IPS DF 4.7 (cell line): ENCODE results near the gene MCOLN3.
"Not testable (repeated sequence)": the region's sequence is repeated elsewhere in the genome, so short reads cannot be mapped to it uniquely, and the experiment has no call there.

Experiments
- DNase-seq: peaks from one replicate; pipeline ENCODE4 v3.0.0-alpha.2; 2013; ENCODE audit warnings: low spot score; ENCODE audit errors: extremely low read depth

Gene MCOLN3

GRCh38 chr1:84991097-84991920, 57.0 kb downstream of the MCOLN3 start:
- DNase-seq, result no peak

GRCh38 chr1:84988588-84988987, 59.7 kb downstream of the MCOLN3 start:
- no peak for DNase-seq

GRCh38 chr1:84986561-84986960, 61.7 kb downstream of the MCOLN3 start:
- not testable (repeated sequence) for DNase-seq

- no peak for DNase-seq
Measured at GRCh38 chr1:84985365-84985764, 62.9 kb downstream of the MCOLN3 start.

DNA sequence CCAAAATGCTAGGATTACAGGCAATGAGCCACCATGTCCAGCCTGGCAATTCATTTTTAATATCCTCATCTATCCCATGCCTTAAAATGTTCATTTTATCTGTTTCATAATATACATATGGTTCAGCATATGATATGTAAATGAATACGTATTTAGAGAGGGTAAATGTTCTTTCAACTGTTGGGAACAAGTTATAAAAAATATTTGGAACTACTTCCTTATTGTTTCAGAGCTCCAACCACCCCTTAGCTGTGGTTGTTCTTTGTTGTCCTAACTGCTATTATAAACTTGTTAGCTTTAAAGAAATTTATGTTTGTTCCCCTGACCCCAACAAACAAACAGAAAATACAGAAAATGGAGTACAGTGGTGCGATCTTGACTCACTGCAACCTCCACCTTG, 65.9 kb downstream of the MCOLN3 start:
- no peak for DNase-seq

DNA sequence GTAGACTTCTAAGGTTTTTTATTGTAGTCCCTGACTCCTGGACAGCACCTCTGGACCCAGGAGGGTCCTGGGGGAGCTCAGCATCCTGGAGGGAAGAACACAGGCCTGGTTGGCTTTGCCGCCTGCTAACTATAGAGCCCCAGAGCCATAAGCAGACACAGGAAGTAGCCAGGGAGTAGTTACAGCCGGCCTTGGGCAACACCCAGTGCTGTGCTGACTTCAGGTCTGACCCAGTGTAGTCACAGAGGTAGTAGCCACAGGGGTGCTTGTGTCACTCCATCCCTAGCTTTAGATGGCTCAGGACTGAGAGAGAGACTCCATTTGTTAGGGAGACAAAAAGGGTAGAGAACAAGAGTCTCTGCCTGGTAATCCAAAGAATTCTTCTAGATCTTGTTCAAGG, 73.3 kb downstream of the MCOLN3 start:
- no peak for DNase-seq

DNA sequence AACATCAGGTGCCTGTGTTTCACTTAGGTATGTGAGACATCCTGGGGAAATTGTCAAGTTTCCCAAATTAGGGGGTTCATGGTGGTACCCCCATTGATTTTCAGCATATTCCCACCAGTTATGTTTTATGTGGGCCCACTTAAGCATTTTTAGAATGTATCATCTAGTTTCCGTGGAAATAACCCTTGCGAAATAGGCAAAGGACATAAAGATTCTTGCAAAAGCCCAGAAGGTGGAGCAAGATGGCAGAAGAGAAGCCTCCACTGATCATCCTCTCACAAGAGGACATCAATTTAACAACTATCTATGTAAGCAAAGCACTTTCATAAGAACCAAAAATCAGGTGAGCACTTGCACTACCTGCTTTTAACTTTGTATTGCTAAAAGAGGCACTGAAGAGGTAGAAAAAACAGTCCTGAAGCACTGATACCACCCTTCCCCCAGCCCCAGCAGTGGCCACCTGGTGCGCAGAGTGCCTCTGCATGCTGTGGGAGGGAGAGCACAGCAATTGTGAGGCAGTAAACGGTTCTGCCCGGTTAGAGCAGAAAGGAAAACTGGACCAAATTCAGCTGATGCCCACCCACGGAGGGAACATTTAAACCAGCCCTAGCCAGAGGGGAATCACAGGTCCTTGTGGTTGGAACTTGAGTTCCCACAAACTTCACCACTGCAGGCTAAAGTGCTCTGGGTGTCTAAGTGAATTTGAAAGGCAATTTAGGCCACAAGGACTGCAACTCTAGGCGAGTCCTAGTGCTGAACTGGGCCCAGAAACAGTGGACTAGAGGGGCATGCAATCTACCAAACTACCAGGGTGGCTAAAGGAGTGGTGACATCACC, 74.6 kb downstream of the MCOLN3 start:
- DNase-seq, result no peak

DNA sequence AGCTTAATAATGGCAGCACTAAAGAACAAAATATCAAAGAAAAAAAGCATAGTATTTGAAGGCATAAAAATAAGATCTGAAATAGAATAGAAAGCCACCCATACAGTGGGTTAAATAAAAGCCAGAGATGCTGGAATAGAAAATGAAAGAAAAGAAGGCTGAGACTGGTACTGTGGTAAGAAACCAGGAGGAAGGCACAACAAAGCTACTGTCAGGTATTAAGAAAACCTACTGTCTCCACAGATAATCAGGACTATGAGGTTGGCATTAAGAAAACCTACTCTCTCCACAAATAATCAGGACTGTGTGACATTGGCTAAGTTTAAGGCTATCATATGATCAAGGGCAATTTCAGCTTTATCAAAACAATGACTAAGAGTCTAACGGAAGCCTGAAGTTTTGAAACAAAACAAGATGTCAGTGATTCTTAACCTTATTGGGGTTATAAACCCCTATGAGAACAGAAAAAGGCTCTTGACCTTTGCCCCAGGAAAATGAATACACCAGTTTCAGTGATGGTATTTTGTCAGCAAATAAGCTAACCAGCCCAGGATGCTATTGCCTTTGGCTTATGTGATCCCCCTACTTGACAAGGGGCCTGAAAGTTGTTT, 75.8 kb downstream of the MCOLN3 start:
- no peak for DNase-seq

DNA sequence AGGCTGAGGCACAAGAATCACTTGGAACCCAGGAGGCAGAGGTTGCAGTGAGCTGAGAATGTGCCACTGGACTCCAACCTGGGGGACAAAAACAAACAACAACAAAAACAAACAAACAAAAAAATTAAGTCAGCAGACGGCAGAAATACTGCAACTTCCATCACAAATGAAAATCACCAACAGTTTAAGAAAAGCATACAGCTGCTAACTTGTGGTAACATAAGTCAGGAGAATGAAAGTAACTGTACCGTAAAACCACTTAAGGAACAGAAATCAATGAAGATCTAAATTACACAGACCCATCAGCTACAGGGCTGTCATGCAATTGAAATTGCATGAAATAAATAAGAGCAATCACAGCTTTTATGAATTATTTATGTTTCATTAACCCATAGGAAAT, 76.3 kb downstream of the MCOLN3 start:
- no peak for DNase-seq

DNA sequence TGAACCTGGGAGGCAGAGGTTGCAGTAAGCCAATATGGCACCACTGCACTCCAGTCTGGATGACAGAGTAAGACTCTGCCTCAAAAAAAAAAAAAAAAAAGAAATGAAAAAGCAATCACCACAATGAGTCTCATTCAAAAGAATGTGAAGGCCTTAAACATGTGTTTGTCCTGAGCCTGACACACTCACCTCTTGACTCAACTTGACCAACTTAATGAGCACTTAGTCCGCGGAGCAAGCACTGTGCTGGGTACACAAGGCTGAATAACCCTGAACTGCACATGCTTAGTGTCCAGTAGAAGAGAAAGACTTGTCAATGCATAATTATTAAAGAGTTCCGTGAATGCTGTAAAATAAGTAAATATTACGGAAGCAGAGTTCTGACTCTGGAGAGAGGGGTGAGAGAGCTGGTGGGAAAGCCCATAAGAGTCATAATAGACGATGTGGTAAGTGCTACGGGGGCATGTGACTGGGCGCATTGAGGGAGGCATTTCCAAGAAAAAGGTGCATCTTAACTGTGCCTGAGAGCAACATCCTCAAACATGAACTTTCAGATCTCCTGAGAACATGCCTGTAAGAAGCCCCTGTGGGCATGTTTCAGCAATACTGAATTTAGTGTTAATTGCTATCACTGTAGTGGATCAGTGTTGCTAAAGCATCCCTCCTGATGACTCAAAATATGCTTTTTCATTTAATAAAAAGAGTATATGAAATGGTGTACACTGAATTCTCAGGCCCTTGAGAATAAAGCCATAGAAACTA, 78.6 kb downstream of the MCOLN3 start:
- DNase-seq, result no peak

DNA sequence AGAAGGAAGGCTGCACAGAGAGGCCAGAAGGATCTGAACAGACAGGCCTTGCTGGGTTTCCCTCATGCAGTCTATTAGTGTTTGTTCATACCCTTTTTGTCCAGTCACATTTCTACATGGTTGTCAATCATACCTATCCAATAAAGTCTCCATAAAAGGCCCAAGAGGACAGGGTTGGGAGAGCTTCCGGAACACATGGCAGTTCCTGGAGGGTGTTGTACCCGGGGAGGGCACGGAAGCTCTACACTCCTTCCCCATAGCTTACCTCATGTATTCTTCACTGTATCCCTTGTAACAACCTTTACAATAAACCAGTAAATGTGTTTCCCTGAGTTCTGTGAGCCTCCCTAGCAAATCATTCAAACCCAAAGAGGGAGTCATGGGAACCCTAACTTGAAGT, 79.4 kb downstream of the MCOLN3 start:
- no peak for DNase-seq

DNA sequence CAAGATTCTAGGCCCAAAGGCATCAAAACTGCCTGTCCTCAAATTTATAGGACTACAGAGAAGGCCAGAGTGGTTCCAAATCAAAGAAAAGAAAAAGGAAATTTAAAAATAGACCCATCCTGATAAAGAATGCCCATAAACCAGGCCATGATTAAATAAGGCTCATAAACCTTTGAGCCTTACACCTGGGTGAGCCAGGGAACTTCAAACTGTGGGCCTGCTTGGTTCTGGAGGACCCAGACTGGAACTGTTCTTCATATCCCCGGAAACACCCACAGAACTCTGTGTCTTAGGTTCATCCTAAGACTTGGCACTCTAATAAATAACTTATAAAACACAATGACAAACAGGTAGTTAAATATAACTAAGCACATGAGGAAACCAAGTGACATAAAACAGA, 80.2 kb downstream of the MCOLN3 start:
- DNase-seq, result no peak
